HG03442 (cell line): Measurements from ENCODE around the gene ERF.

Source experiments
- ATAC-seq: cut with Tn5 transposase; IDR thresholded peaks from one replicate; pipeline ENCODE4 v1.9.1; 2021; ENCODE audit warnings: mild to moderate bottlenecking, moderate library complexity; ENCODE audit not compliant: unreplicated experiment

The ERF gene

GRCh38 chr19:42254850-42255765, at the start of gene ERF:
Gene ERF (minus strand): TSS chr19:42255128. CDS start chr19:42254999, 129 bp downstream.
- ATAC-seq = peak; percentile 52

DNA sequence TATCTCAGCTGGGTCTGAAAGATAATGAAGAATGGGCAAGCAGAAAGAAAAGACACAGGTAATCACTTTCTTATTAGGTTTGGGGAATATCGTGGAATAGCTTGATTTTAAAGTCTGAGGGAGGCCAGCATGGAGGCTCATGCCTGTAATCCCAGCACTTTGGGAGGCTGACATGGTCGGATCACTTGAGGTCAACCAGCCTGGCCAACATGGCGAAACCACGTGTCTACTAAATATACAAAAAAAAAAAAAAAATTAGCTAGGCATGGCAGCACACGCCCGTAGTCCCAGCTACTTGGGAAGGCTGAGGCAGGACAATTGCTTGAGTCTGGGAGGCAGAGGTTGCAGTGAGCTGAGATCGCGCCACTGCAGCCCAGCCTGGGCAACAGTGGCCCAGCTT, 48.9 kb upstream of the ERF start:
- ATAC-seq = no peak

DNA sequence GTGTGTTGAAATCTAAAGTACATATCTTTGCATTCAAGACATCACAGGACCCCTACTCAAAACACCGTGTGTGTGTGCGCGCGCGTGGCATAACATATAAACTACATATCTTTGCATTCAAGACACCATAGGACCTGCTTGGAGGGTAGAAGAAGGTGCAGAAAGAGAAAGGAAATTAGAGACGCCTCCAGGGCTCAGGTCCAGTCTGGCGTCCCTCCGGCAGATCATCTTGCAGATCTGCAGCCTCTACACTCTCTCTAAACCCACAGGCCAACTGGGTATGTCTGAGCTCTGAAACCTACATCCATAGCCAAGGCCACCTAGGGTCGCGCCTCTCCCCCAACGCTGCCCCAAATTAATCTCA, 48.2 kb upstream of the ERF start:
- ATAC-seq = no peak

GRCh38 chr19:42301646-42302203, 46.8 kb upstream of the ERF start, which contains the start of gene PRR19:
Gene PRR19 (plus strand): TSS chr19:42302132. CDS start chr19:42309585, 7,453 bp downstream.
- ATAC-seq = no peak

DNA sequence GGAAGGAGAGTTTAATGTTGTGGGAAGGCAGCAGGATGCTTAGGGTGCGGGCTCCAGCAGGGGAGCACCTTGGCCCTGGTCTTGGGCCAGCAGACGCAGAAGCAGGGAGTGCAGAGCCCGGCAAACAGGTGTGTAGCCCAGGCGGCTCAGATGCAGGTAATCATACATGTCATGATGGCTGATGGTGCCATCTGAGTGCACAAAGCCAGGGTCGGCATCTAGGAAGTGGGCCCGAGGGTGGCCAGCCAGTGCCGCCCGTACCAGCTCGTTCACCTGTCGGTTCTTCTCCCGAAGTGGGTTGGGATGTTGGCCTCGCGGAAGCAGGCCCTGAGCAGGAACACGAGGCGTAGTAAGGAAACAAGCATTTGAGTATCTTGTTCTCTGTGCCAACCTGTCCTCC, 42.1 kb upstream of the ERF start:
- ATAC-seq = no peak

DNA sequence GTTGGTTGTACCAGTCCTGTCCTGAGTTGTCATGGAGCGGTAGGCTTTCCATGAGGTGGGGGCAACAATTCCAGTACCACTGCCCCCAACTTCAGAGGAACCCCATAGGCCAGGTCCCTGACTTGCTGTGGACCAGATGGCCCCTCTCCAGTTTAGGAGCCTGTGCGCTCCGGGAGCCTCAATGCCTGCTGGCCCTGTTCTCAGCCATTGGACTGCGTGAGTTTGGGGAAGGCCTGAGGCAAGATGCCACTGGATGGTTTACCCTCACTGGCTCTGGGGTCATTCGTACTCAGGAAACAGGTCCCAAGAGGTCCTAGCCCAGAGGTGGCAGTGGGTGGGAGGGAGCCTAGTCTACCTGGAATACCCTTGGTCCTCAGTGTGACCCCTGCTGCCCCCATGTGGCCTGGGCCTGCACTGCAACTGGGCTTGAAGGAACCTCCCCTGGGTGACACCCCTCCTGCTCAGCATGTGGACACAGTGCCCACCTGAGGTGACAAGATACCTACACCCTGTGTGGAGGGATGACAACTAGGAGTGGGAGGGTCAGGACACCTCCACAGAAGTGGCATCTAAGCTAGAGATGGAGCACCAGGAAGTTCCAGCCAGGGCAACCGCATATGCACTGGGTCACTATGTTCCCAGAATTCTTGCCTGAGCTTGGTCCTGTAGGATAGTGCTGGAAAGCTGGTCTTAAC, 41.0 kb upstream of the ERF start:
- no peak for ATAC-seq

GRCh38 chr19:42295342-42295741, 40.4 kb upstream of the ERF start:
- no peak for ATAC-seq

GRCh38 chr19:42294471-42295137, 39.7 kb upstream of the ERF start:
- no peak for ATAC-seq

DNA sequence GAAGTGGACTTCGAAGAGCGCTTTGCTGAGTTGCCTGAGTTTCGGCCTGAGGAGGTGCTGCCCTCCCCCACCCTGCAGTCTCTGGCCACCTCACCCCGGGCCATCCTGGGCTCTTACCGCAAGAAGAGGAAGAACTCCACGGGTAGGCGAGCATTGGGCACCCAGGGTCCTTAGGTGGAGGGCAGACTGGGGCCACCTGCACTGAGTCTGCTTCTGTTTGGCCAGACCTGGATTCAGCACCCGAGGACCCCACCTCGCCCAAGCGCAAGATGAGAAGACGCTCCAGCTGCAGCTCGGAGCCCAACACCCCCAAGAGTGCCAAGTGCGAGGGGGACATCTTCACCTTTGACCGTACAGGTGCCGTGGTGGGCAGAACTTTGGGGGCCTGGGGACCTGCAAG, 39.0 kb upstream of the ERF start:
- ATAC-seq = no peak

GRCh38 chr19:42293540-42293939, 38.6 kb upstream of the ERF start:
- ATAC-seq = no peak

DNA sequence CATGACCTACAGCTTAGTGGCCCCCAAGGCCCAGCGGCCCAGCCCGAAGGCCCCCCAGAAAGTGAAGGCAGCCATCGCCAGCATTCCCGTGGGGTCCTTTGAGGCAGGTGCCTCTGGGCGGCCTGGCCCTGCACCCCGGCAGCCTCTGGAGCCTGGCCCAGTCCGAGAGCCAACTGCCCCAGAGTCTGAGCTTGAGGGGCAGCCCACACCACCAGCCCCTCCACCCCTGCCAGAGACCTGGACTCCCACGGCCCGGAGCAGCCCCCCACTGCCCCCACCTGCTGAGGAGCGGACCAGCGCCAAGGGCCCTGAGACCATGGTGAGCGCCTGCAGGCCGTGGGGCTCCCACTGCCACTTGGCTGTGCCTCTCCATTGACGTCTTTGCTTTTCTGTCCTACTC, 38.0 kb upstream of the ERF start:
- no peak for ATAC-seq

DNA sequence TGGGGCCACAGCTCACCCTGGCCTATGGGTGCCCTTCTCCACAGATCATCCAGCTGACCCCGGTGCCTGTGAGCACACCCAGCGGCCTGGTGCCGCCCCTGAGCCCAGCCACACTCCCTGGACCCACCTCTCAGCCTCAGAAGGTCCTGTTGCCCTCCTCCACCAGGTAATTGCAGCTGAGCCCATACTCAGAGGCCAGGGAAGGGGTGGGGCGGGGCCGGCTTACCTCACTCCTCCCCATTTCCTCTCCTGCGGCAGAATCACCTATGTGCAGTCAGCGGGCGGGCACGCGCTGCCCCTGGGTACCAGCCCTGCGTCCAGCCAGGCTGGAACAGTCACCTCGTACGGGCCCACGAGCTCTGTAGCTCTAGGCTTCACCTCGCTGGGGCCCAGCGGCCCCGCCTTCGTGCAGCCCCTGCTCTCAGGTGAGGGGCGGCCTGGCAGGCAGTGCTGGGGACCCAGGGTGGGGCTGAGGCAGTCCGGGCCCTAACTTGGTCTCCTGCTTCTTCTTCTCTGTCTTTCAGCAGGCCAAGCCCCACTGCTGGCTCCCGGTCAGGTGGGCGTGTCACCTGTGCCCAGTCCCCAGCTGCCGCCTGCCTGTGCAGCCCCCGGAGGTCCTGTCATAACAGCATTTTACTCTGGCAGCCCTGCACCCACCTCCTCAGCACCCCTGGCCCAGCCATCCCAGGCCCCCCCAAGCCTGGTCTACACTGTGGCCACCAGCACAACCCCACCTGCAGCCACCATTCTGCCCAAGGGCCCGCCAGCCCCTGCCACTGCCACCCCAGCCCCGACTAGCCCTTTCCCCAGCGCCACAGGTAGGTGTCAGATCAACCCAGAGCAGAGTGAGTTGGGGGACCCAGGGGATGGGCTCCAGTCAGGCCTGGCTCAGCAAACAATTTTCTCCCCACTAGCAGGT, 37.4 kb upstream of the ERF start:
- no peak for ATAC-seq

DNA sequence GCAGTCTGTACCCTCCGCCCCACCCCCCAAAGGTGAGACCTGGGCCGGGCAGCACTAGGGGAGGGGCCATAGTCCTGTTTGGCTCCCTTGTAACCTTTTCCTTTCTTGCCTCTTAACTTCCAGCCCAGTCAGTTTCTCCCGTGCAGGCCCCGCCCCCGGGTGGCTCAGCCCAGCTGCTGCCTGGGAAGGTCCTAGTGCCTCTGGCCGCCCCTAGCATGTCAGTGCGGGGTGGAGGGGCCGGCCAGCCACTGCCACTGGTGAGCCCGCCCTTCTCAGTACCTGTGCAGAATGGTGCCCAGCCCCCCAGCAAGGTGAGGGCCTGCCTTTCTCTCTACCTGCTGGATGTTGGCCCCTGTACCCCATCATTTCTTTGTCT, 36.5 kb upstream of the ERF start:
- ATAC-seq = no peak

- ATAC-seq = no peak
Measured at GRCh38 chr19:42290523-42291434, 35.9 kb upstream of the ERF start.

DNA sequence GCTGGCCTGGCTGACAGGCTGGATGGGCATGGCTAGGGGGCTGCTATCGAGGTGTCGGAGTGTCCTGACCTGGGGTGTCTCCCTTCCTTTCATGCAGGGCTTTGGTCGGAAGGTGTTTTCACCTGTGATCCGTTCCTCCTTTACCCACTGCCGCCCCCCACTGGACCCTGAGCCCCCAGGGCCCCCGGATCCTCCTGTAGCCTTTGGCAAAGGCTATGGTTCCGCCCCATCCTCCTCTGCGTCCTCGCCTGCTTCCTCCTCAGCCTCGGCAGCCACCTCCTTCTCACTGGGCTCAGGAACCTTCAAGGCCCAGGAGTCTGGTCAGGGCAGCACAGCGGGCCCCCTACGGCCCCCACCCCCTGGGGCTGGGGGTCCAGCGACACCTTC, 35.2 kb upstream of the ERF start:
- no peak for ATAC-seq

GRCh38 chr19:42289556-42290041, 34.7 kb upstream of the ERF start:
- no peak for ATAC-seq

GRCh38 chr19:42288881-42289555, 34.1 kb upstream of the ERF start:
- no peak for ATAC-seq

- no peak for ATAC-seq
Measured at GRCh38 chr19:42288387-42288786, 33.5 kb upstream of the ERF start.

DNA sequence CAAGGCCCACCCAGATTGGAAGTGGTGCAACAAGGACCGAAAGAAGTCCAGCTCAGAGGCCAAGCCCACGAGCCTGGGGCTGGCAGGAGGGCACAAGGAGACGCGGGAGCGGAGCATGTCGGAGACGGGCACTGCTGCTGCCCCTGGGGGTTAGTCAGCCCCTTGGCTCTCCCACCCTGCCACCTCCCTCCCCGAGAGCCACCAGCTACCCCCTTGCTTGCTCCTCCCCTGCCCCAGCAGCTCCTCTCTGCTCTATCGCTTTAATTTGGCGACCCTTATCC, 32.8 kb upstream of the ERF start:
- no peak for ATAC-seq
